ENCODE results near the gene OR6C3.
"Not testable (repeated sequence)": the region's sequence is repeated elsewhere in the genome, so short reads cannot be mapped to it uniquely, and the experiment has no call there.

OR6C3 gene

DNA sequence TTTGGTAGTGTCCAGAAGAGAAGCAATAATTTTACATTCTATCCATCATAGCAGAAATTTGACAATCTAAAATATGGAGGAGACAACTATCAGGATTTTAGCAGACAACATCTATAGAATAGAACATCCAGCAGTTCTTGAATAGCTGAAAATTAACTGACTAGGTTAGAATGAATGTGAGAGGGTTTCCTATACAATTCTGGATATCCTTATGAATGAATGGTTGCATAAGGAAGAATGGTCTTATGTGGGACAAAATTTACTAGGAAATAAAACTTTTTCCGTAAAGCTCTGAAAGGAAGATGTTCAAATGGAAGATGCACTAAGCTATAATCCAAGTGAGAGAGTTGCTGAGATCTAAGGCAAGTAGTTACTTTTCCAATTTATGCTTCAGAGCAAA, at the start of gene OR6C3:
Gene OR6C3, plus strand, starts transcription at position 301 of the 400 bp plus-strand sequence. CDS start 955 bp downstream, outside the sequence.
- FAIRE-seq, result no peak

DNA sequence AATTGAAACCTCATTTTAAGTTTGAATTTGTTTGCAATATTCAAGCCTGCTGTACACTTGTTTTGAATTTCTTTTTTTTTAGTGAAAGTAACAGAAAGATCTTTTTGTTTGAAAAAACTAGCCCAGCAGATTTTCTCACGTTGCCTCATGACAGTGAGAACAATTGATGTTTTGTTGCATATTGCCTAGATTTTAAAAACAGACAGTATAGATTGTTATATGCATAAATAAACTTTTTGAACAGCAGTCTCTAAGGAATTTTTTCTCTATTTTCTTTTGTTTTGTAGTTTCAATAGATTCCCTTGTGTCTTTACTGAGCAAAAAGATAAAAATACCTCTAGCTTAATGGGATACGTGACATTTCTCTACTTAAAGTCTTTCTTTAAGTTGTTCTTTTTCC, 49.6 kb upstream of the OR6C3 start:
- no peak for FAIRE-seq

DNA sequence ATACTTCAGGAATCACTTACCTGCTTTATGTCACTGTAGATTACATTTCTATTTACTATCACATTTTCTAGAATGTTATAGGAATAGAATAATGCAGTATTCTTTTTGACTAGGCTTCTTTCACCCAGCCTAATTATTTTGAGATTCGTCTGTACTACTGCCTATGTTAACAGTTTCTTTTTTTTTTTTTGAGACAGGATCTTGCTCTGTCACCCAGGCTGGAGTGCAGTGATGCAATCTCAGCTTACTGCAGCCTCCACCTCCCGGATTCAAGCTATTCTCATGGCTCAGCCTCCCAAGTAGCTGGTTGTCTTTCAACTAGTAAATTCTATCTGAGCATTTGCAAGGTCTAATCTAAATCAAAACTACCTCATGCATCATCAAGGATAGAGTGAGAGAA, 40.5 kb upstream of the OR6C3 start:
- no peak for FAIRE-seq

DNA sequence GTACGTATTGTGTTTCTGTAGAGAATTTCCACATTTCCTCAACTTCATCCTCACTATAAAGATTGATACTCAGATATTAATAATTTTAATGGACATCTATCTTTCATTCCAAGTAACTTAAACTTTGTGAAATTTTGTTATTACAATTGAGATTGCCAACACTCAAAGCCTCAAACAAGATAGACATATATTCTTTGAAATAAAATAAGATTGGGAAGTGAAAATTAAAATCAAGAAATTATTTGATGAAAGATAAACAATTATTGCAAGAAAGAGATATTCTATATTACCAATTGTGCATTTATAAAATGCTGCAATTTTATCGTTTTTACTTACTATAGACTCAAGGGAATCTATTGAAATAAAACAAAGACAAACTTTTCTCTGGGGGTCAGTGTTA, 34.1 kb upstream of the OR6C3 start, which contains the start of gene OR6C6:
Gene OR6C6, minus strand, starts transcription at position 101 of the 400 bp plus-strand sequence. CDS start 1,337 bp downstream, outside the sequence.
- FAIRE-seq, result no peak

DNA sequence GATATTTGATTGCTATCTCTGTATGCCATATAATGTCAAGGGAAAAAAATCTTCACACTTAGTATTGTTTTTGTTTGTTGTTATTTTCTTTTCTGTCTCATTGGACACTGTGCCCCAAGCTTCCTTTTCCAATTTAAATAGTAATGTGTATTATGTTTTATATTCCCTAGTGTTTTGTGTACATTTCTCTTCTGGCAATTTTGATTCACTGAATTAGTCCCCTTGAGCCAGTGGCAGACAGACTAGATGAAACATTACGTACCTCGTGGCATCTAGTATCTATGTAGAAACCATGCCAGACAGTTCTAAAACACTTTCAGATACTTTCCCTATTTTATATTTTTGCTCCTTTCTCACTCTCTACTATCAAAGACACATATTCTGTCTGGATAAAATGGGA, 16.5 kb upstream of the OR6C3 start, which contains the start of gene OR6C1:
Gene OR6C1, plus strand, starts transcription at position 301 of the 400 bp plus-strand sequence. CDS start 6,257 bp downstream, outside the sequence.
- no peak for FAIRE-seq

DNA sequence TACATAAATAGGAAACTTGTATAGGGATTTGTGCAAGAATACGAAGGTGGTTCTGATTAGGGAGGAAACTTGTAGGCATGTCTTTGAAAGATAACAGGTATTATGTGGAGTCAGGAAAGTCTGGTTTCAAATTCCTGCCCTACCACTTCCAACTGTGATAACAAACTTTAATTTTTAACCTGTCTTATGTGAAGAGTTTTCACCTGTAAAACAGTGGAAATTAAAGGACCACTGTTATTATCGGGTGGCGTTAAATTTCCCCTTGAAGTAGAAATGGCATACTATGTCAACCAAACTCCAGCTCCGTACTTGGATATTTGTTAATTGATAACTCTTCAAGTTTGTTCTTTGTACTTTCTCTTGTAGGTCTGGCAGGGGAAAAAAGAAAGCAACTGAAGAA, 10.3 kb upstream of the OR6C3 start:
- FAIRE-seq, result no peak

DNA sequence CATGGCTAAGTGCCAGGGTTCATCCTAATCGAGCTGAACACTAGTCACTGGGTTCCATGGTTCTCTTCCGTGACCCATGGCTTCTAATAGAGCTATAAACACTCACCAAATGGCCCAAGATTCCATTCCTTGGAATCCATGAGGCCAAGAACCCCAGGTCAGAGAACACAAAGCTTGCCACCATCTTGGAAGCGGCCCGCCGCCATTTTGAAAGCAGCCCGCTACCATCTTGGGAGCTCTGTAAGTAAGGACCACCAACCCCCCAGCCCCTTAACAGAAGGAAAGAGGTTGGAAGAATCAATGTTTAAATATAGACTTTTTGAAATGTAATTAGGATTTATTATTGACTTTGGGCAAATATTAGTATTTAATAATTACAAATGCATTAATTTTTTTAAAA, 4.7 kb upstream of the OR6C3 start:
- not testable (repeated sequence) for FAIRE-seq

DNA sequence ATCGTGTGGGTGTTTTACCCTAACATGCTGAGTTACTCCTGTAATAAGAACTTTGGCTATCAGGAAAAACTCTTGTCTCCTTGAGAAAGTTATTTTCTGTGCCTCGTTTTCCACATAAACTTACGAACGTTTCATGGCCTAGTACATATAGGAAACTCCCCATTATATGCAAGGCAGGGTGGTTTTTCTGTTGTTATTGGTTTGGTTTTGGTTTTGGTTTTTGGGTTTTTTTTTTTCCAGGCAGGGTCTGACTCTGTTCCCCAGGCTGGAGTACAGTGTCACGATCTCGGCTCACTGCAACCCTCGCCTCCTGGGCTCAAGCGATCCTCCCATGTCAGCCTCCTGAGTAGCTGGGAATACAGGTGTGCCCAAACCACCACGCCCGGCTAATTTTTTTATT, 5.5 kb downstream of the OR6C3 start:
- no peak for FAIRE-seq

DNA sequence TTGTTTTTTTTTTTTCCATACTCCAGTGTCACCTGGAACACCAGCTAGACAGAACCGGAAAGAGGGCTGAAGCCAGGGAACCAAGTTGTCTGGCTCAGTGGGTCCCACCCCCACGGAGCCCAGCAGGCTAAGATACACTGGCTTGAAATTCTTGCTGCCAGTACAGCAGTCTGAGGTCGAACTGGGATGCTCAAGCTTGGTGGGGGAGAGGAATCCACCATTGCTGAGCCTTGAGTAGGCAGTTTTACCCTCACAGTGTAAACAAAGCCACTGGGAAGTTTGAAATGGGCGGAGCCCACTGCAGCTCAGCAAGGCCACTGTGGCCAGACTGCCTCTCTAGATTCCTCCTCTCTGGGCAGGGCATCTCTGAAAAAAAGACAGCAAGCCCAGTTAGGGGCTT, 24.8 kb downstream of the OR6C3 start:
- not testable (repeated sequence) for FAIRE-seq

DNA sequence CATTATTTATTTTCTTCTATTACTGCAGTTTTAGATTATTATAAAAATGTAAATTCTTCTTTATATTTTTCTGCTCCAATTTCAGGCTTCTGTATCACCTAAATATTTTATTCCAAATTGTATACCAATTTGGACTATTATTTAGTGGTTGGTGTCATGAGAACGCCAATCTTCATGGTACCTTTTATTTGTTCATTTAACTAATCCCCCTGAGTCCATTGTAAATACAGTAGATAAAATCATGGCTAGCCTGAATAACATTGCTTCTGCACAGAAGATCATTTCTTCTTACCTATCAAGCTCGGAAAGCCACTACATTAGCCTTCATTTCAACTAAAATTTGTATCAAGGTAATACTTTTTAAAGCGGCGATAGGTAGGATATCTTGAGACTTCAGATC, 32.1 kb downstream of the OR6C3 start, which contains the start of gene OR6C75:
Gene OR6C75, plus strand, starts transcription at position 301 of the 400 bp plus-strand sequence. CDS start 2,136 bp downstream, outside the sequence.
- no peak for FAIRE-seq

DNA sequence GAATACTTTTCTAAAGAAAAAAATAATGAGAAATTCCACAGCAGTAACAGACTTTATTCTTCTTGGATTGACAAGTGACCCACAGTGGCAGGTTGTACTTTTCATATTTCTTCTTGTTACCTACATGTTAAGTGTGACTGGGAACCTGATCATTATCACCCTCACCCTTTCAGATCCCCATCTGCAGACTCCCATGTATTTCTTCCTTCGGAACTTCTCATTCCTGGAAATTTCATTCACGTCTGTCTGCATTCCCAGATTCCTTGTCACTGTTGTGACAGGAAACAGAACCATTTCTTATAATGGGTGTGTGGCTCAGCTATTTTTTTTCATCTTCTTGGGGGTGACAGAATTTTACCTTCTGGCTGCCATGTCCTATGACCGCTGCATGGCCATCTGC, 34.5 kb downstream of the OR6C3 start:
- FAIRE-seq, result no peak

DNA sequence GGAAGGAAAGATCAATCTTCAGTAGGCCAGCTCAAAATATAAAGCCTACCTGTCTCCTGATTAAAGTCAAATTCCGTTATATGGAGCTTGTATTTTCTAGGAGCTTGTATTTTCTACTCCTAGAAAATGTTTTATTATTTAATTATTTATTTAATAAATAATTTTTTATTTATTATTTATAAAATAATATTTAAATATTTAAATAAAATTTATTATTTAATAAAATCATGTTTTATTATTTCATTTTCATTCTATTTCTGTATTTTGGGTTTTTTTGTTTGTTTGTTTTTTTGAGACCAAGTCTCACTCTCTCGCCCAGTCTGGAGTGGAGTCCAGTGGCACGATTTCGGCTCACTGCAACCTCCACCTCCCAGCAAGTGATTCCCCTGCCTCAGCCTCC, 42.0 kb downstream of the OR6C3 start:
- peak; percentile 68 for FAIRE-seq

Data from TTC549 (cell line).